ENCODE results near the gene NF2. TPM values are rescaled to one million over a fixed set of nuclear protein-coding genes. Genes with fewer than 3 reads are reported as not detected.

NF2 gene
- polyA plus RNA-seq, 1 donor: 32.3 TPM

- DNase-seq: no peak
Observed at GRCh38 chr22:29741926-29742325, 138.5 kb downstream of the NF2 start.

DNA sequence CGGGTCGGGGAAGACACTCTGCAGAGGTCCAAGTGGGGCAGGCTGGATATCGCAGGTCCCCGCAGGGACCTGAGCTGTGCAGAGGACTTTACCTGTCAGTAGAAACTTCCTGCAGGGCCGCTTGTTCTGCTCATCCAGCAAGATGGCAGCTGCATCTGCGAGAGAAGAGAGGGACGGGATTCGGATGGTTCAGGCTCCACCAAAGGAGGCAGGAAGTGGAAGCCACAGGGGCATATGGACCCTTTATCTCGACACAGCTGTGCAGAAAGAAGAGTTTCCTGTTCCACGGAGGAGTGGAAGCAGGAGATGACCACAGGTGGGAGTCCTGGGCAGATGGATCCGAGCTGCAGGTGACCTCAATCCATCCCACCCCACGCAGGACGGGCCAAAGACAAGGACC, 138.9 kb downstream of the NF2 start:
- DNase-seq: no peak

DNA sequence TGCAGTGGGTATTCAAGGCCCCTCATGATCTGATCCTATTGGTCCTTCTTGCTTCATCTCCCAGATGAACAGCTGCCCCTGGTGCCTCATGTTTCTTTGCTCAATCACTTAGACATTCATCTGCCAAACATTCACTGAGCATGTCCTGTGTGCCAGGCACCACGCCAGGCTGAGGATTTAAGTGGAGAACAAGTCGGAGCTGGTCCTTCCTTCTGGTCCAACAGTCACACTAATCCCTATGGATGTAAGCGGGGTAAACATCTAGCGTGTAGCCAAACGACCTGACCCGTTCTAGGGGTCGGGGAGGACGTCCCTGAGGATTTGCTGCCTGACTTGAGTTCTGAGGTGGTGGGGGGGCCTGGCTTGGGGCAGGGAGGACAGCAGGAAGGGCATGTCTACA, 141.5 kb downstream of the NF2 start:
- DNase-seq: no peak

DNA sequence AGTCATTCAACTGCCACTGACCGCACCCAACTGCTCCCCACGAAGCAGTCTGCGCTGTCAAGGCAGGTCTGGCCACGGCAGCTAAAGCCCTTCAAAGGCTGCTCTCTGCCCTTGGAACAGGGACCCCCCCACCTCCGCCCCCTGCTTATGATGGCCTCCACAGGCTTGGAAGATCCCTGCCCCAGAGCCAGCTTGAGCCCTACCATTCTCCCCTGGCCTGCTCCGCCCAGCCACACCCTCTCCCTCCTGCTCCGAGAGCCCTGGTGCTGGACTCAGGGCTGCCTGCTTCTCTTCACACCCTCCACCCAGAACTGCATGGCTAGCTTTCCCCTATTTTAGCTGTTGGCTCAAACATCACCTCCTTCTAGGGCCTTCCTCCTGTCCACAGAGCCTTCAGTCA, 144.4 kb downstream of the NF2 start:
- no peak for DNase-seq

Other genes starting within 250 kb of the NF2 start
- gene AP1B1, start 215.1 kb upstream of the NF2 start, polyA plus RNA-seq (ENCODE audit: insufficient read length): 43.9 TPM
- gene RFPL1, start 165.1 kb upstream of the NF2 start, polyA plus RNA-seq (ENCODE audit: insufficient read length): 0.81 TPM
- 9.4 TPM for gene NEFH, start 123.4 kb upstream of the NF2 start, polyA plus RNA-seq (ENCODE audit: insufficient read length)
- gene THOC5, start 49.9 kb upstream of the NF2 start, polyA plus RNA-seq (ENCODE audit: insufficient read length): 42.4 TPM
- gene NIPSNAP1, start 22.5 kb upstream of the NF2 start, polyA plus RNA-seq (ENCODE audit: insufficient read length): 149 TPM
- 0.15 TPM for gene CABP7, start 116.4 kb downstream of the NF2 start, polyA plus RNA-seq (ENCODE audit: insufficient read length)
- 19.2 TPM for gene ZMAT5, start 163.4 kb downstream of the NF2 start, polyA plus RNA-seq (ENCODE audit: insufficient read length)
- 127 TPM for gene UQCR10, start 163.7 kb downstream of the NF2 start, polyA plus RNA-seq (ENCODE audit: insufficient read length)
- 49.9 TPM for gene ASCC2, start 234.6 kb downstream of the NF2 start, polyA plus RNA-seq (ENCODE audit: insufficient read length)